Vagina (tissue), 2 donors: ENCODE measurements around the gene ALK.

Source experiments
- CTCF ChIP-seq, 3 experiments: fragments of 450-650 bp in 2 of 3; fragments of 200-600 bp in 1 of 3; sonication (generic) in 1 of 3; IDR thresholded peaks; one replicate each; pipeline ENCODE4 v1.5.1; 2017 to 2019; ENCODE audit warnings: antibody characterized with exemption in 3 of 3, mild to moderate bottlenecking in 2 of 3, moderate library complexity in 2 of 3
- POLR2A ChIP-seq, 2 donors: fragments of 450-650 bp; IDR thresholded peaks; one replicate each; pipeline ENCODE4 v1.6.1; 2017; ENCODE audit warnings: antibody characterized with exemption in 2 of 2, mild to moderate bottlenecking in 2 of 2, moderate library complexity in 2 of 2

DNA sequence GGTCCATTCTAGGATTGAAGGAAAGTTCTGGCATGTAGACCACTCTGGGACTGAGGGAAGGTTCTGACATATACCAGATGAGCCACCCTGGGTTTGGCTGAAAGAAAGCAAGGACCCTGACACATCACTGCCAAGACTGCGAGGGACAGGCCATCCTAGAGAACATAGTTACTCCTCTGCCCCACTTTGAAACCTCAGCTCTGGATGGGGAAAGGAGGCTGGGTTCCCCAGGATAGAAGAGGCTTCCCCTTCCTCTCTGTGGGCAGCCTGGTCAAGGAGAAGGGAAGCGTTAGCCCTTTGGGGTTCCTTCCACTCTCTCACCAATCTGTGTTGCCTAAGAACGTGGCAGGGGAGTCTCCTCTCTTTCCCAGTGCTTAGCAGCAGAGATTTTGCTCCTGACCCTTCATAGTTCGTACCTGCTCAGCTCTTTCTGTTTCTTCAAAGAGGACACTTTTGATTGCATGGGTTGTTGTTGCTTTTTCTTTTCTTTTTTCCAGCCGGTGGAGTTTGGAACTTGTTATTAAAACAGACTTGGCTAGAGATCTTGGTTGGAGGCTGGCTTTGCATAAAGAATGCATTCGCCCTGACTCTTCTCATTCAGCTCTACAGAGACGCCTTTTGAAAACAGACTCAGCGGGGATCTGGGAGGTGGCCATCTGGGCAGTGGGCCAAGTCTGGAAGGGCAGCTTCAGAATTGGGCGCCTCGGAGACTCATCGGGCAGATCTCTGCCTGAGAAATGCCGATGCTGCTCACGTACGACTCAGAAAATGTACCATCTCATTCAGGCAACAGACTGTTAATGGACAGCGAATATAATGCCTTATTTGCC lies 640.1 kb downstream of the ALK start:
- TF ChIP-seq CTCF (IDR thresholded peaks at IDR 0.05) (no peak), POLR2A (IDR thresholded peaks at IDR 0.05) (no peak)
